NCI-H1417 treated with DMSO at 0.1 percent for 48 hours (cell line): Measurements from ENCODE around the gene GPR160.
"Not testable (repeated sequence)": the region's sequence is repeated elsewhere in the genome, so short reads cannot be mapped to it uniquely, and the experiment has no call there.

Experiments used
- DNase-seq: peaks from one replicate; lab custom pipeline; 2025; lab: John Stamatoyannopoulos, UW

Gene GPR160

DNA sequence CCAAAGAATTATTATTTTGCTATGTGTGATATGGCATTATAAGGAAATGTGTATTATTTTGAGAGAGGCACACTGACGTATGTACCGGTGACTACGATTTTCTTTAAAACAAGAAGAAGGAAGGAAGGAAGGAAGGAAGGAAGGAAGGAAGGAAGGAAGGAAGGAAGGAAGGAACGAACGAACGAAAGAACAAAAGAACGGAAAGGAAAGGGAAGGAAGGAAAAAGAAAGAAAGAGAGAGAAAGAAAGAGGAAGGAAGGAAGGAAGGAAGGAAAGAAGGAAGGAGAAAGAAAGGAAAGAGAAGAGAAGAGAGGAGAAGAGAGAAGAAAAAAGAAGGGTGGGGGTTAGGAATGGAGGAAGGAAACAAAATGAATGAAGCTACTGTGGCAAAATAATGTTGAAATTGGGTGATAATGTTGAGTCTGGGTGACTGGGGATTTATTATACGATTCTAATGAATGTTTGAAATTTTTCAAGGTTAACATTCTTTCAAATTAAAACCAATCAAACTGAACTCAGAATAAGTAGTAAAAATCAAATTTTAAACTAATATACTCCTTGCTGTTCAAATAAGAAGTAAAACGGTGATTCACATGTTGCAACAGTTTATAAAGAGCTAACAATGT lies 73.5 kb downstream of the GPR160 start:
- DNase-seq, result no peak

GRCh38 chr3:170114165-170114564 lies 76.4 kb downstream of the GPR160 start:
- DNase-seq, result not testable (repeated sequence)

DNA sequence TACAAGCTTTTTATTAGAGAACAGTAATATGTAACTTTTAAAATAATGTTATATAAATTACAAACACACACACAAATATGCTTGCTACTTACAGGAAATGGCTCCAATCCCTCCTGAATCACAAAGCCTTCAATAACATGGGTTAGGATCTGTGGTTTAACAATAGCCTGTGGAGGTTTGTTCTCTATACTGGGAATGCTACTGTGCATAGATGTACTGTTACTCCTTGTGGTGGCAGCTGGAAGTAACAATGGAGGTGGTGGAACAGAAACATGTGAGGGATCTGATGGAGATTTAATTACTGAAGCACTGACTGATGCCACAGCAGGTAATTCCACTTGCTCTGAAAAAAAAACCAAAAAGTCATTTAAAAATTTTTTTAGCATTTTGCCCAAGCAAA lies 79.3 kb downstream of the GPR160 start:
- no peak for DNase-seq

GRCh38 chr3:170128259-170128976 lies 90.6 kb downstream of the GPR160 start:
- DNase-seq, result no peak

GRCh38 chr3:170128977-170129431 lies 91.2 kb downstream of the GPR160 start:
- DNase-seq, result no peak

DNA sequence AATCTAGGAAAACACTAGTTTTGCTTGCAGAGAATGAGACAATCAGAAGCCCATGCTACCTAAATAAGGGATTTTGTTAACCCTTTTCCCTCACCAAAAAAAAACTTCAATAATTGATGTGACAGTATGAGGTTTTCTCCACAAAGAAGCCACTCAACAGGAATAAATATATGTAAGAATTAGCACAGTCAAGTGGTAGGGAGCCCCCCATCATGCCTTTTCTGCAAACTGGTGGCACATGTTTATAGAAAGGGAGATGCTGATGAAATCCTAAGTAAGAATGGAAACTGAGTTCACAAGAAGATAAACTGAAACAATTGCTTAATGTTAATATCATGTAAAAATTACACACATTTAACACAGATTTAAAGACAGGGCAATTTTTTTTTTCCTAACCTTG lies 92.7 kb downstream of the GPR160 start:
- no peak for DNase-seq

- no peak for DNase-seq
Measured at GRCh38 chr3:170132335-170132734, 94.5 kb downstream of the GPR160 start.
